ENCODE data around the gene PIGR. TPM values are rescaled to one million over a fixed set of nuclear protein-coding genes. Genes with fewer than 3 reads are reported as not detected.
"Not testable (repeated sequence)": the region's sequence is repeated elsewhere in the genome, so short reads cannot be mapped to it uniquely, and the experiment has no call there.

The PIGR gene
- polyA plus RNA-seq, 1 experiment = not detected

DNA sequence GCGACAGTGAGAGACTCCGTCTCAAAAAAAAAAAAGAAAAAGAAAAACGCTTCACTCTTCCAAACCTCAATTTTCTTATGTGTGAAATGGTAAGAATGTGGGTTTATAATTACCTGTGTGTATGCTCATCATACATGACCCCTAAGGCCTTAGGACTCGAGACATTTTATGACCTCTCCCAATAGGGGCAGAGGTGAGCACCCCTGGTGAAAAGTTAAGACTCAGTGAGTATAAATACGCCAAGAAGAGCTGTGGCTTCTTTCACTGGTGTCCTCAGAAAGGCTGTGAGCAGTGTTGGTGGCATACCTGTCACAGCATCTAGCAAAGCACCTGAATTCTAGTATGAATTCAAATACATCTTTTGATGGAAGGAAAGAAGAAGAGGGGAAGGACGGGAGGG is 16.7 kb downstream of the PIGR start:
- CTCF ChIA-PET = interaction anchor here (0.6 kb wide), 1 partner anchor 263 kb away, joined by 4 read pairs; no protein-coding TSS in a partner anchor
- Histone ChIP-seq H3K4me3 (ENCODE audit: low read depth, low read length) (no peak overlapping the region), H3K9me3 (ENCODE audit: control insufficient read depth, insufficient read depth, low read length) (no peaks in the 10 kb centered on the region), H3K27me3 (ENCODE audit: control insufficient read depth, insufficient read depth, low read length) (peaks cover 9% of the 10 kb centered on the region), H3K27ac (ENCODE audit: low read depth, low read length) (no peak overlapping the region)
- POLR2A ChIA-PET = no interaction called here
- TF ChIP-seq, protein P1, sequence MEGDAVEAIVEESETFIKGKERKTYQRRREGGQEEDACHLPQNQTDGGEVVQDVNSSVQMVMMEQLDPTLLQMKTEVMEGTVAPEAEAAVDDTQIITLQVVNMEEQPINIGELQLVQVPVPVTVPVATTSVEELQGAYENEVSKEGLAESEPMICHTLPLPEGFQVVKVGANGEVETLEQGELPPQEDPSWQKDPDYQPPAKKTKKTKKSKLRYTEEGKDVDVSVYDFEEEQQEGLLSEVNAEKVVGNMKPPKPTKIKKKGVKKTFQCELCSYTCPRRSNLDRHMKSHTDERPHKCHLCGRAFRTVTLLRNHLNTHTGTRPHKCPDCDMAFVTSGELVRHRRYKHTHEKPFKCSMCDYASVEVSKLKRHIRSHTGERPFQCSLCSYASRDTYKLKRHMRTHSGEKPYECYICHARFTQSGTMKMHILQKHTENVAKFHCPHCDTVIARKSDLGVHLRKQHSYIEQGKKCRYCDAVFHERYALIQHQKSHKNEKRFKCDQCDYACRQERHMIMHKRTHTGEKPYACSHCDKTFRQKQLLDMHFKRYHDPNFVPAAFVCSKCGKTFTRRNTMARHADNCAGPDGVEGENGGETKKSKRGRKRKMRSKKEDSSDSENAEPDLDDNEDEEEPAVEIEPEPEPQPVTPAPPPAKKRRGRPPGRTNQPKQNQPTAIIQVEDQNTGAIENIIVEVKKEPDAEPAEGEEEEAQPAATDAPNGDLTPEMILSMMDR (IDR thresholded peaks at IDR 0.05; ENCODE audit: low read depth, low read length) = no peak
- no peak for DNase-seq (ENCODE audit: low read depth, low spot score)

- POLR2A ChIA-PET = interaction anchor here (0.7 kb wide), 2 partner anchors 8 to 290 kb away, joined by 7 to 14 read pairs; no protein-coding TSS in a partner anchor
- H3K27ac ChIP-seq (ENCODE audit: low read depth, low read length) = no peak overlapping the region
- TF ChIP-seq, protein P1 (IDR thresholded peaks at IDR 0.05; ENCODE audit: low read depth, low read length) = no peak
- peaks cover 2% of the 10 kb centered on the region; the same call in 1 of the 2 replicates for H3K9me3 ChIP-seq (ENCODE audit: control insufficient read depth, insufficient read depth, low read length)
- no peak overlapping the region for H3K4me3 ChIP-seq (ENCODE audit: low read depth, low read length)
- H3K27me3 ChIP-seq (ENCODE audit: control insufficient read depth, insufficient read depth, low read length) = peaks cover 3% of the 10 kb centered on the region
- DNase-seq (ENCODE audit: low read depth, low spot score) = no peak
- CTCF ChIA-PET = interaction anchor here (0.7 to 1.5 kb wide), 2 partner anchors 9 to 14 kb away, joined by 3 to 9 read pairs; no protein-coding TSS in a partner anchor
Measured at GRCh38 chr1:206926286-206926685, 20.0 kb downstream of the PIGR start.

DNA sequence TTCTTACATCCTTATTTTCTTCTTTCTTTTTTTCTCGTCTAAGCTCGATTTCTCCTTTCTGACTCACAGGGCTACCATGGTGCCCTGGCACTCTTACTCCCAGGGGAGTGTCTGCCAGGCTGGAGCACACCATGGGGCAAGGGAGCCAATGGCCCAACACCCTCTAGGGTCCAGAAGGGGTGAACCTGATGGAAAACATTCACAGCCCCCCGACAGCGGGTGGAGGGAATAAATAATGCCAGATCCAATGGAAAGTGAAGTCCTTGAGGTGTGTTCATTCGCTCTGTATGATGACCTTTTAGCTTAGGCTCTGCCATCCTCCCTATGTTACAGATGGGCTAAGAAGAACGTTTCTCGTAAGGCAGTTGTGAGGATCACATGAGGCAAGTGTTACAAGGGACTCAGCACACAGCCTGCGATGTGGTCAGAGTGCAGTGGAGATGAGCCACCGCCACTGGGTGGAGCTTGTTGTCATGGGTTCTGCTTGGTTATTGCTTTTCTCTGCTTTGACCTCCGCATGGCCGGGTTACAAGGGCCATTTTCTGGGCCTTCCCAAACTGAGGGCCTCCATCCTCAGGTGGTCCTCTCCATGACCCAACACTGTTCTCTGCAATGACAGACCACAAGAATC is 21.0 kb downstream of the PIGR start:
- Histone ChIP-seq H3K27me3 (ENCODE audit: control insufficient read depth, insufficient read depth, low read length) (peaks cover under 1% of the 10 kb centered on the region), H3K4me3 (ENCODE audit: low read depth, low read length) (no peak overlapping the region), H3K27ac (ENCODE audit: low read depth, low read length) (no peak overlapping the region), H3K9me3 (ENCODE audit: control insufficient read depth, insufficient read depth, low read length) (peaks cover 2% of the 10 kb centered on the region; the same call in 1 of the 2 replicates)
- TF ChIP-seq, protein P1 (IDR thresholded peaks at IDR 0.05; ENCODE audit: low read depth, low read length) = no peak
- ChIA-PET POLR2A (interaction anchor here (0.6 kb wide), 1 partner anchor 44 kb away, joined by 3 read pairs; no protein-coding TSS in a partner anchor), CTCF (no interaction called here)
- DNase-seq (ENCODE audit: low read depth, low spot score) = no peak

DNA sequence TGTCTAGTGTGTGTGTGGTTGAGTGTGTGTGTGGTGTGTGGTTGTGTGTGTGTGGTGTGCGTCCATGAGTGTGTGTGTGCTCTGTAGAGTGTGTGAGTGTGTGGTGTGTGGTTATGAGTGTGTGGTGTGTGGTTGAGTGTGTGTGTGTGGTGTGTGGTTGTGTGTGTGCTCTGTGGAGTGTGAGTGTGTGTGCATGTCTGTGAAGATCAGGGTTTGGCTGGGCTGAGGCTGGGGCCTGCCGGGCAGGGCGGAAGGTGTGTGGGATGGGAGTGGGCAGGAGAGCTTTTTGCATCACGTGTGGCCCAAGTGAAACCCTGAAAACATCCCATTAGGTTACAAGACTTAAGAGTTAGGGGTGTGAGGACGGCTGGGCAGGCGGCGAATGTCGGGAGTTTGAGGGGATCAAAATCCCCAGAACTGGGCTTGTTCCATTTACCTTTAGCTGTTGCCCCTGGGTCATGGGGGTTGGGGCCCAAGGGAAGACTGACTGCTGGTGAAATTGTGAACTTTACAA is 21.6 kb downstream of the PIGR start:
- TF ChIP-seq, protein P1 (IDR thresholded peaks at IDR 0.05; ENCODE audit: low read depth, low read length) = no peak
- H3K9me3 ChIP-seq (ENCODE audit: control insufficient read depth, insufficient read depth, low read length) = peaks cover 2% of the 10 kb centered on the region; the same call in 1 of the 2 replicates
- no peak for DNase-seq (ENCODE audit: low read depth, low spot score)
- POLR2A ChIA-PET = interaction anchor here (0.6 kb wide), 1 partner anchor 43 kb away, joined by 3 read pairs; no protein-coding TSS in a partner anchor
- CTCF ChIA-PET = no interaction called here
- no peak overlapping the region for H3K27ac ChIP-seq (ENCODE audit: low read depth, low read length)
- no peak overlapping the region for H3K4me3 ChIP-seq (ENCODE audit: low read depth, low read length)
- no peaks in the 10 kb centered on the region for H3K27me3 ChIP-seq (ENCODE audit: control insufficient read depth, insufficient read depth, low read length)

- H3K9me3 ChIP-seq (ENCODE audit: control insufficient read depth, insufficient read depth, low read length); CTCF ChIA-PET; H3K4me3 ChIP-seq (ENCODE audit: low read depth, low read length); DNase-seq (ENCODE audit: low read depth, low spot score); H3K27ac ChIP-seq (ENCODE audit: low read depth, low read length); H3K27me3 ChIP-seq (ENCODE audit: control insufficient read depth, insufficient read depth, low read length); POLR2A ChIA-PET: not testable (repeated sequence)
Measured at GRCh38 chr1:206923961-206924557, 22.2 kb downstream of the PIGR start.
